Measurements from ENCODE around the gene HSPA1L. TPM values are rescaled to one million over a fixed set of nuclear protein-coding genes. Genes with fewer than 3 reads are reported as not detected.

The HSPA1L gene
- total and polyA plus RNA-seq, 8 donors, result 0.46 to 1.2 (median 0.68) TPM

- ATAC-seq (no peak), DNase-seq (peak in 1 of 6 donors; percentile 64), FAIRE-seq (no peak)
- intact Hi-C loops (cut with DNase I), result loop anchor here in 1 of 3 donors (10.0 kb wide), 1 partner anchor 59 kb away; no protein-coding TSS in a partner anchor
- Histone ChIP-seq H3K9me3 (no peaks in the 10 kb centered on the region), H3K36me3 (peaks cover 0 to 19% (median 9%) of the 10 kb centered on the region in 3 donors), H3K4me1 (peaks cover 5 to 8% (median 6%) of the 10 kb centered on the region in 3 donors), H3K27ac (no peak overlapping the region), H3K4me3 (peak overlapping the region in 1 of 4 donors; percentile 31), H3K27me3 (no peaks in the 10 kb centered on the region)
- WGBS, 2 donors, result 83 to 86% methylated on average over 32 of the region's 32 CpGs
- no peak for TF ChIP-seq CTCF (IDR thresholded peaks at IDR 0.05)
Measured at GRCh38 chr6:31775633-31776484, 39.2 kb downstream of the HSPA1L start.

- ATAC-seq (no peak), FAIRE-seq (no peak), DNase-seq (peak in 1 of 6 donors; percentile 30)
- Histone ChIP-seq H3K9me3 (no peaks in the 10 kb centered on the region), H3K27me3 (no peaks in the 10 kb centered on the region), H3K4me1 (peaks cover 5 to 8% (median 6%) of the 10 kb centered on the region in 3 donors), H3K4me3 (no peak overlapping the region), H3K27ac (no peak overlapping the region), H3K36me3 (peaks cover 0 to 12% (median 6%) of the 10 kb centered on the region in 3 donors)
- intact Hi-C loops (cut with DNase I), result loop anchor here in 1 of 3 donors (10.0 kb wide), 1 partner anchor 60 kb away; no protein-coding TSS in a partner anchor
- TF ChIP-seq CTCF (IDR thresholded peaks at IDR 0.05), result no peak
- WGBS, 2 donors, result 51% methylated on average over 4 of the region's 4 CpGs
Measured at GRCh38 chr6:31775184-31775583, 39.9 kb downstream of the HSPA1L start.

GRCh38 chr6:31771992-31772358 is 43.1 kb downstream of the HSPA1L start:
- intact Hi-C loops (cut with DNase I), result loop anchor here in 1 of 3 donors (10.0 kb wide), 1 partner anchor 63 kb away; no protein-coding TSS in a partner anchor
- FAIRE-seq (no peak), DNase-seq (peak in 1 of 6 donors; percentile 7), ATAC-seq (no peak)
- H3K27me3 ChIP-seq, result no peaks in the 10 kb centered on the region
- H3K4me3 ChIP-seq, result no peak overlapping the region
- TF ChIP-seq CTCF (IDR thresholded peaks at IDR 0.05), result no peak
- no peak overlapping the region for H3K27ac ChIP-seq
- H3K4me1 ChIP-seq, result peaks cover 4 to 7% (median 5%) of the 10 kb centered on the region in 3 donors
- no peaks in the 10 kb centered on the region for H3K36me3 ChIP-seq
- H3K9me3 ChIP-seq, result no peaks in the 10 kb centered on the region
- WGBS, 2 donors, result 67 to 73% methylated on average over 4 of the region's 4 CpGs

- Histone ChIP-seq H3K36me3 (no peaks in the 10 kb centered on the region), H3K4me1 (no peaks in the 10 kb centered on the region), H3K4me3 (no peak overlapping the region), H3K27me3 (no peaks in the 10 kb centered on the region), H3K9me3 (no peaks in the 10 kb centered on the region), H3K27ac (no peak overlapping the region)
- intact Hi-C loops (cut with DNase I), result loop anchor here in 1 of 3 donors (10.0 kb wide), 1 partner anchor 64 kb away; no protein-coding TSS in a partner anchor
- no peak for FAIRE-seq
- TF ChIP-seq CTCF (IDR thresholded peaks at IDR 0.05), result no peak
- ATAC-seq, result no peak
- DNase-seq, result no peak
- 71 to 76% methylated on average over 2 of the region's 2 CpGs for WGBS, 2 donors
Measured at GRCh38 chr6:31770860-31771259, 44.2 kb downstream of the HSPA1L start.

Data from pancreas (tissue), 10 donors.